CD14-positive monocyte (primary cell): Measurements from ENCODE around the gene CDK12. TPM values are rescaled to one million over a fixed set of nuclear protein-coding genes. Genes with fewer than 3 reads are reported as not detected.
"Not testable (repeated sequence)": the region's sequence is repeated elsewhere in the genome, so short reads cannot be mapped to it uniquely, and the experiment has no call there.

Source experiments
- DNase-seq, 3 donors: peaks; one replicate each; pipeline ENCODE4 v3.0.0-alpha.2; 2011 to 2022
- H2AFZ ChIP-seq: 2 replicates; pipeline ENCODE4 v1.6.0; 2012; ENCODE audit warnings: mild to moderate bottlenecking, low read depth, low read length, inconsistent platforms; ENCODE audit not compliant: insufficient read depth, poor library complexity, severe bottlenecking
- H3K27ac ChIP-seq, 2 donors: 1 replicate in 1 of 2; 2 replicates in 1 of 2; pipeline ENCODE4 v1.5.1; 2012 to 2013; ENCODE audit warnings: low read length in 2 of 2, control low read depth in 1 of 2, inconsistent platforms in 1 of 2, low read depth in 1 of 2, mild to moderate bottlenecking in 1 of 2
- H3K27me3 ChIP-seq, 2 donors: one replicate each; pipeline versions ENCODE4 v1.6.0 to v1.6.1; 2011 to 2013; ENCODE audit warnings: low read length in 2 of 2; ENCODE audit not compliant: control insufficient read depth in 2 of 2, insufficient read depth in 2 of 2
- H3K36me3 ChIP-seq, 2 donors: replicated peaks in 1 of 2; 1 replicate in 1 of 2; 2 replicates in 1 of 2; pipeline versions ENCODE4 v1.5.1 to v1.6.1; 2012 to 2013; ENCODE audit warnings: low read length in 2 of 2, control low read depth in 1 of 2, inconsistent platforms in 1 of 2, mild to moderate bottlenecking in 1 of 2; ENCODE audit not compliant: insufficient read depth in 2 of 2, control insufficient read depth in 1 of 2
- H3K4me1 ChIP-seq, 2 donors: 1 replicate in 1 of 2; 2 replicates in 1 of 2; pipeline versions ENCODE4 v1.5.1 to v1.6.1; 2012 to 2013; ENCODE audit warnings: low read length in 2 of 2, control low read depth in 1 of 2, inconsistent platforms in 1 of 2, mild to moderate bottlenecking in 1 of 2, moderate library complexity in 1 of 2; ENCODE audit not compliant: insufficient read depth in 2 of 2, control insufficient read depth in 1 of 2
- H3K4me2 ChIP-seq: replicated peaks from 2 replicates; pipeline ENCODE3; 2012; ENCODE audit warnings: low read length, moderate library complexity, mild to moderate bottlenecking; ENCODE audit not compliant: poor library complexity, severe bottlenecking; ENCODE audit errors: extremely low read depth
- H3K4me3 ChIP-seq, 3 experiments: fragments of 200-600 bp in 1 of 3; sonication (generic) in 1 of 3; replicated peaks in 1 of 3; 1 replicate in 2 of 3; 2 replicates in 1 of 3; pipeline ENCODE4 v1.5.1; 2011 to 2013; ENCODE audit warnings: low read length in 3 of 3, mild to moderate bottlenecking in 3 of 3, control low read depth in 2 of 3, low read depth in 2 of 3, inconsistent platforms in 1 of 3, moderate library complexity in 1 of 3
- H3K79me2 ChIP-seq: 2 replicates; pipeline ENCODE4 v1.6.0; 2012; ENCODE audit warnings: mild to moderate bottlenecking, control low read depth, inconsistent platforms, low read length, moderate library complexity; ENCODE audit not compliant: insufficient read depth
- H3K9ac ChIP-seq: 2 replicates; pipeline ENCODE4 v1.6.0; 2017; ENCODE audit warnings: low read length, mild to moderate bottlenecking; ENCODE audit not compliant: insufficient read depth, poor library complexity, severe bottlenecking
- H3K9me3 ChIP-seq, 2 donors: replicated peaks in 1 of 2; 1 replicate in 1 of 2; 2 replicates in 1 of 2; pipeline versions ENCODE4 v1.5.1 to v1.6.1; 2012 to 2013; ENCODE audit warnings: low read length in 2 of 2, control low read depth in 1 of 2; ENCODE audit not compliant: control insufficient read depth in 1 of 2, insufficient read depth in 1 of 2
- H4K20me1 ChIP-seq: 2 replicates; pipeline ENCODE4 v1.6.0; 2012; ENCODE audit warnings: mild to moderate bottlenecking, low read length, control low read depth, moderate library complexity; ENCODE audit not compliant: insufficient read depth
- H3K27ac Mint-ChIP-seq, 7 donors: one replicate each; pipeline ENCODE4 v1.8.0; 2020; ENCODE audit warnings: mild to moderate bottlenecking in 7 of 7, mixed read lengths in 7 of 7, moderate library complexity in 6 of 7, inconsistent platforms in 2 of 7
- H3K27me3 Mint-ChIP-seq, 3 donors: one replicate each; pipeline ENCODE4 v1.8.0; 2021 to 2022; ENCODE audit warnings: low read depth in 3 of 3, mild to moderate bottlenecking in 3 of 3, mixed read lengths in 3 of 3, moderate library complexity in 3 of 3, inconsistent platforms in 1 of 3
- H3K36me3 Mint-ChIP-seq, 2 donors: one replicate each; pipeline ENCODE4 v1.8.0; 2020; ENCODE audit warnings: mixed read lengths in 2 of 2, inconsistent platforms in 1 of 2, mild to moderate bottlenecking in 1 of 2
- H3K4me1 Mint-ChIP-seq: one replicate; pipeline ENCODE4 v1.8.0; 2020; ENCODE audit warnings: mild to moderate bottlenecking, mixed read lengths
- H3K4me3 Mint-ChIP-seq, 2 donors: one replicate each; pipeline ENCODE4 v1.8.0; 2020; ENCODE audit warnings: mild to moderate bottlenecking in 2 of 2, mixed read lengths in 2 of 2, moderate library complexity in 1 of 2
- H3K9me3 Mint-ChIP-seq, 7 donors: one replicate each; pipeline ENCODE4 v1.8.0; 2020 to 2022; ENCODE audit warnings: mixed read lengths in 7 of 7, mild to moderate bottlenecking in 6 of 7, moderate library complexity in 6 of 7, inconsistent platforms in 2 of 7
- WGBS: methylation state at CpG from one replicate; pipeline ENCODE4 v1.1.5; 2013; ENCODE audit warnings: missing lambda C conversion rate; ENCODE audit not compliant: insufficient coverage; 5-methylcytosine and 5-hydroxymethylcytosine counted together
- intact Hi-C, 2 donors: fragments of 100-400 bp; cut with micrococcal nuclease; formaldehyde crosslinking; loops; one replicate each; pipeline versions ENCODE4 v1.15.0 to v1.15.1; 2023
- polyA plus RNA-seq, 3 donors: library from polyadenylated mRNA; depleted of rRNA in 1 of 3; unstranded in 2 of 3; stranded (reverse) in 1 of 3; fragments of 300-500 nt in 2 of 3; fragments of >200 nt in 1 of 3; fragmentation: Illumina TruSeq in 2 of 3; gene quantifications; 1 replicate in 2 of 3; 2 replicates in 1 of 3; pipeline ENCODE4 v1.2.3, GENCODE V29; 2012 to 2021
- TF ChIP-seq, protein P1 (sequence below): fragments of 200-600 bp; IDR thresholded peaks from one replicate; pipeline ENCODE4 v1.8.0; 2022; ENCODE audit warnings: antibody characterized with exemption, mild to moderate bottlenecking

Gene CDK12
- polyA plus RNA-seq, 3 donors = 0.62 to 21.9 (median 1.3) TPM

GRCh38 chr17:39536468-39536867, 75.2 kb downstream of the CDK12 start:
- H3K4me1 ChIP-seq = peaks cover 37 to 41% of the 10 kb centered on the region in 2 donors
- H3K36me3 Mint-ChIP-seq = peaks cover 19 to 24% of the 10 kb centered on the region in 2 donors
- peaks cover 0 to 2% (median 0%) of the 10 kb centered on the region in 3 donors for H3K27me3 Mint-ChIP-seq
- H3K4me3 ChIP-seq = no peak overlapping the region
- no peak overlapping the region for H2AFZ ChIP-seq
- H3K36me3 ChIP-seq = peaks cover 6 to 7% of the 10 kb centered on the region in 2 donors
- H3K27ac Mint-ChIP-seq = no peak overlapping the region
- no peak overlapping the region for H3K9ac ChIP-seq
- H3K27me3 ChIP-seq = no peaks in the 10 kb centered on the region
- H3K27ac ChIP-seq = no peak overlapping the region
- intact Hi-C loops = no loop called here
- no peaks in the 10 kb centered on the region for H3K79me2 ChIP-seq
- H3K4me1 Mint-ChIP-seq = peaks cover 35% of the 10 kb centered on the region
- H3K4me2 ChIP-seq = no peak overlapping the region
- H3K4me3 Mint-ChIP-seq = no peak overlapping the region
- H3K9me3 ChIP-seq = no peaks in the 10 kb centered on the region
- no peaks in the 10 kb centered on the region for H3K9me3 Mint-ChIP-seq
- H4K20me1 ChIP-seq = peaks cover 12% of the 10 kb centered on the region
- DNase-seq = no peak
- TF ChIP-seq, protein P1, sequence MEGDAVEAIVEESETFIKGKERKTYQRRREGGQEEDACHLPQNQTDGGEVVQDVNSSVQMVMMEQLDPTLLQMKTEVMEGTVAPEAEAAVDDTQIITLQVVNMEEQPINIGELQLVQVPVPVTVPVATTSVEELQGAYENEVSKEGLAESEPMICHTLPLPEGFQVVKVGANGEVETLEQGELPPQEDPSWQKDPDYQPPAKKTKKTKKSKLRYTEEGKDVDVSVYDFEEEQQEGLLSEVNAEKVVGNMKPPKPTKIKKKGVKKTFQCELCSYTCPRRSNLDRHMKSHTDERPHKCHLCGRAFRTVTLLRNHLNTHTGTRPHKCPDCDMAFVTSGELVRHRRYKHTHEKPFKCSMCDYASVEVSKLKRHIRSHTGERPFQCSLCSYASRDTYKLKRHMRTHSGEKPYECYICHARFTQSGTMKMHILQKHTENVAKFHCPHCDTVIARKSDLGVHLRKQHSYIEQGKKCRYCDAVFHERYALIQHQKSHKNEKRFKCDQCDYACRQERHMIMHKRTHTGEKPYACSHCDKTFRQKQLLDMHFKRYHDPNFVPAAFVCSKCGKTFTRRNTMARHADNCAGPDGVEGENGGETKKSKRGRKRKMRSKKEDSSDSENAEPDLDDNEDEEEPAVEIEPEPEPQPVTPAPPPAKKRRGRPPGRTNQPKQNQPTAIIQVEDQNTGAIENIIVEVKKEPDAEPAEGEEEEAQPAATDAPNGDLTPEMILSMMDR = no peak

DNA sequence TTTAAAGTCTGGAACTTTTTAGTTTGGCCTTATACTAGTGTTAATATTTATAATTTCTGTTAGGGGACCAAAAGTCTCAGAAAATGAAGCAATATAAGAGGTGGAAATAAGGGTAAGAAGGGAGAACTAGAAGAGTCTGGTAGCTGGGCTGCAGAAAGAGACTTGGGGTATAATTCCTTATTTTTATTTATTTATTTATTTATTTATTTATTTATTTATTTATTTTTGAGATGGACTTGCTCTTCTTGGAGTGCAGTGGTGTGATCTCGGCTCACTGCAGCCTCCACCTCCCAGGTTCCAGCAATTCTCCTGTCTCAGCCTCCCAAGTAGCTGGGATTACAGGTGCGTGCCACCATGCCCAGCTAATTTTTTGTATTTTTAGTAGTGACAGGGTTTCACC, 76.1 kb downstream of the CDK12 start:
- H3K36me3 ChIP-seq, H3K4me3 Mint-ChIP-seq, H3K79me2 ChIP-seq, H3K9me3 Mint-ChIP-seq, H3K9me3 ChIP-seq, H3K27ac ChIP-seq, H3K4me3 ChIP-seq, intact Hi-C loops, H3K9ac ChIP-seq, H2AFZ ChIP-seq, H3K4me2 ChIP-seq, DNase-seq, H3K27me3 Mint-ChIP-seq, H3K27me3 ChIP-seq, H3K27ac Mint-ChIP-seq: not testable (repeated sequence)
- Histone ChIP-seq H4K20me1 (peaks cover 12% of the 10 kb centered on the region), H3K4me1 (peaks cover 36 to 38% of the 10 kb centered on the region in 2 donors)
- Mint-ChIP-seq H3K36me3 (peaks cover 17 to 22% of the 10 kb centered on the region in 2 donors), H3K4me1 (peaks cover 35% of the 10 kb centered on the region)
- no CpG with 5 or more reads among the region's 2 CpGs for WGBS
